Right ventricle myocardium superior (tissue), 1 donor: ENCODE measurements around the gene ZNF436. TPM values are rescaled to one million over a fixed set of nuclear protein-coding genes. Genes with fewer than 3 reads are reported as not detected.
A peak's percentile ranks its signal among the peaks of the same experiment; 100 is the strongest.
"Not testable (repeated sequence)": the region's sequence is repeated elsewhere in the genome, so short reads cannot be mapped to it uniquely, and the experiment has no call there.

ENCODE experiments used
- ATAC-seq: fragments of 200-7000 bp; cut with Tn5 transposase; one replicate; pipeline ENCODE4 v1.9.1; 2020; ENCODE audit warnings: mild to moderate bottlenecking; ENCODE audit not compliant: poor library complexity
- DNase-seq: peaks from one replicate; pipeline ENCODE4 v3.0.0-alpha.2; 2020
- intact Hi-C: fragments of 100-400 bp; cut with DNase I; formaldehyde crosslinking; loops from one replicate; pipeline ENCODE4 v1.11.2; 2022
- total RNA-seq: library from RNA; stranded (reverse); fragmentation: NEBNext Ultra II Directional; extraction: Animal tissue kit (Norgen Biotek cat#: 25700); gene quantifications from one replicate; pipeline ENCODE4 v1.2.1, GENCODE V29; 2021
- donor health status: DM: no; HTN: yes; CAD: no; lungs with severe emphysema.

ZNF436 gene
- total RNA-seq, 1 donor from 2014 or later = 11.4 TPM

- peak; percentile 100 for DNase-seq
- intact Hi-C loops = loop anchor here (2.0 kb wide), 1 partner anchor 24 kb away; the partner anchor contains the start of gene ZNF436
- peak; percentile 97 for ATAC-seq
These were observed 25.3 kb downstream of the ZNF436 start, which contains the start of gene HNRNPR for GRCh38 chr1:23344111-23344986. HNRNPR (minus strand) TSS chr1:23344284; CDS start chr1:23341008, 3,276 bp downstream.

DNA sequence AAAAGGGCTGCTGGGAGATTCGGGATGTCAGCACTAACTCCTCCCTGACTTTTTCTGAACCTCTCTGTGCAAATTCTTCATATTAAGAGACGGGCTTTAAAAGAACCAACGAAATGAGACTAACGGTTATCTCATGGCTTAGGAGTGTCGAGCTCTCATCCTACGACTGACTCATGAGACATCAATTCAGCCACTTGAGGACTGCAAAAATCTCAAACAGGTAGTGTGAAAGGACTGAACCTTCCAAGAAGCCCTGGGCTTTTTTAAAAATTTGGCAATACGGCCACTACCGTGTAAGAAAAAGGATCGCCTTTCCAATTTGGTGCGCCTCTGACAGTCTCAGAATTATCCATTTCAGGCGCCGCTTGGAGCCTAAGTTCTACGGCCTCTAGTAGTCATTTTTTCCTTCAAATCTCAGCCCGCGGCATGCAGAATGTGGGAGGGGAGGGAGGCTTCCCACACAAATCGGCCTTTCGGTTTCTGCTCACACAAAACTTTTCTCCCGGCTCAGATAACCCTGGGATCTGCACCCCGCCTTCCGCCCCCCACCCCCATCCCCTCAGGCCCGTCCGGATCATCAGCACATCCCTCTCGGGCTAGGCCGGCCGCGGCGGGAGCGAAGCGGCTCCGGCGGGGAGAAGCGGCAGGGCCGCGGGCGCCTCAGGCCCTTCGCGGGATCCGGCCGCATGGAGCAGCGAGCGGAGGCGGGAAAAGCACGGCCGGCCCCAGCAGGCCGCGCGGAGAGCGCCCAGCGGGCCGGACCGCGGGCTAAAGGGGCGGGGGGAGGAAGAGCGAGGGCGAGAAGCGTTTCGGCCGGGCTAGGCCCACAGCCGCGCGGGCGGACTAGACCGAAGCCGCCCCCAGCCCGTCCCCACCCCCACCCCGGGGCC is 26.2 kb downstream of the ZNF436 start:
- DNase-seq (peak; percentile 43), ATAC-seq (peak; percentile 47)
- intact Hi-C loops = loop anchor here (2.0 kb wide), 1 partner anchor 25 kb away; the partner anchor contains the start of gene ZNF436

GRCh38 chr1:23341931-23342692 is 27.5 kb downstream of the ZNF436 start:
- ATAC-seq (no peak), DNase-seq (no peak)
- intact Hi-C loops = no loop called here

- DNase-seq (no peak), ATAC-seq (no peak)
- intact Hi-C loops = no loop called here
These were observed 30.0 kb downstream of the ZNF436 start for GRCh38 chr1:23339632-23340031.

DNA sequence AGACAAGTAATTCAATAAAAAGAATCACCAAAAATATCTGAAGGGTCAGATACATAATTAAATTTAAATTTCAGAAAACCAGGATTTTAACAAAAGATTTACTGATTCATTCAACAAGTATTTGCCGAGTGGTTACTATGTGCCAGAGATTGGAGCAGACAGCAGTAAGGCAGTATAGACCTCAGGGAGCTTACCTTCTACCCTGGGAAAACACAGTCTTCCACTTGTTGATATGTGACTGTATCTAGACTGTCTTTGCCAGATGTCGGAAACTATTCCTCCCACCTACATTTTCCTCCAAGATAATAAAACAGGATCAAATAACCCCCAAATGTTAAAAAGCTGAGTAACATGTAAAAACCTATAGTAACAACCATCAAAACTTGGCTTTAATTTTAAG is 31.8 kb downstream of the ZNF436 start:
- intact Hi-C loops = no loop called here
- ATAC-seq (no peak), DNase-seq (no peak)

GRCh38 chr1:23331713-23332112 is 37.9 kb downstream of the ZNF436 start:
- no peak for ATAC-seq
- intact Hi-C loops = no loop called here

GRCh38 chr1:23330846-23331245 is 38.8 kb downstream of the ZNF436 start:
- no peak for ATAC-seq
- DNase-seq = no peak
- intact Hi-C loops = no loop called here

More at GRCh38 chr1:23331713-23332112, 37.9 kb downstream of the ZNF436 start:
- DNase-seq = no peak

GRCh38 chr1:23325393-23325792 is 44.2 kb downstream of the ZNF436 start:
- DNase-seq (no peak), ATAC-seq (no peak)
- intact Hi-C loops = no loop called here

DNA sequence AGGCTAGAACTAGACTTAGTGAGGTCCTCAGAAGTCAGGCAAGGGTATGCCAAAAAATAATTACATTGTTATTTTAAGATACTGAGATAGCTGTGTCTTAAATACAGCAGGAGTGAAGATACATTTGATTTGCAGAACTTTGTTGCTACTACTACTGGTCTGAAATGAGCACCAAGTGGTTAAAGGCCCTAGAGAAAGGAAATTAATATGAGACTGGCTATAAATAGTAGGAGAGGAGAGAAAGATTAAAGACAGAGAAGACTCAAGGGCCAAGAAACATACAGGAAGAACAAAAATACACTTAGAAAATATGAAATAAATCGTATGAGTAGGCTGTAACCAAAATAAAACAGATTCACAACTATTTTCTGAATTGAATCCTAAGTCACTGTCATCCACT is 46.9 kb downstream of the ZNF436 start:
- DNase-seq = no peak
- no peak for ATAC-seq
- intact Hi-C loops = no loop called here

DNA sequence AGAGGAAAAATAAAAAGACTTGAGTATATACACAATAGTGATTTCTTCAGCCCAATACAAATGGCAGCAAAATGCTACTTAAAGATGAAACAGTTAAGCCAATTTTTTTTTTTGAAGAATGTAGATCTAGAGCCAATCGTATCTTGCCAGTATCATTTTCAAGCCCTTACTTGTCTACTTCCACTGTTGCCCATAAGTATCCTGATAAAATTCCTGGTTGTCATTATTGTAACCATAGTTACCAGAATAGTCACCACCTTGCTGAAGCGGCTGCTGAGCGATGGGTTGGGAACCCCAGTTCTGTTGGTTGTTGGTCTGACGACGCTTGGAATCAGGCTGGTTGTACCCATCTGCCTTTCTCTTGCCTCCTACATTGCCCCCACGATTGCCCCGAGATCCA is 59.4 kb downstream of the ZNF436 start:
- intact Hi-C loops, DNase-seq, ATAC-seq: not testable (repeated sequence)

Other genes starting within 250 kb of the ZNF436 start
- gene LUZP1, start 201.0 kb downstream of the ZNF436 start, total RNA-seq = 26.3 TPM
- not detected for gene HTR1D, start 152.3 kb downstream of the ZNF436 start, total RNA-seq
- 53.5 TPM for gene HNRNPR, start 25.6 kb downstream of the ZNF436 start, total RNA-seq
- 72.7 TPM for gene TCEA3, start 54.9 kb upstream of the ZNF436 start, total RNA-seq
- 44.6 TPM for gene ASAP3, start 114.3 kb upstream of the ZNF436 start, total RNA-seq
- 0.35 TPM for gene E2F2, start 161.4 kb upstream of the ZNF436 start, total RNA-seq
- gene ID3, start 189.7 kb upstream of the ZNF436 start, total RNA-seq = 73.0 TPM